VCaP (cell line): ENCODE data around the gene OSBPL5.

Experiments used
- H3K27ac ChIP-seq: fragments of 450-650 bp; 2 replicates; pipeline ENCODE4 v1.5.1; 2017
- CTCF ChIP-seq: fragments of 450-650 bp; conservative IDR thresholded peaks from 2 replicates; pipeline ENCODE4 v1.5.1; 2017; ENCODE audit warnings: mild to moderate bottlenecking, moderate library complexity

Gene OSBPL5

DNA sequence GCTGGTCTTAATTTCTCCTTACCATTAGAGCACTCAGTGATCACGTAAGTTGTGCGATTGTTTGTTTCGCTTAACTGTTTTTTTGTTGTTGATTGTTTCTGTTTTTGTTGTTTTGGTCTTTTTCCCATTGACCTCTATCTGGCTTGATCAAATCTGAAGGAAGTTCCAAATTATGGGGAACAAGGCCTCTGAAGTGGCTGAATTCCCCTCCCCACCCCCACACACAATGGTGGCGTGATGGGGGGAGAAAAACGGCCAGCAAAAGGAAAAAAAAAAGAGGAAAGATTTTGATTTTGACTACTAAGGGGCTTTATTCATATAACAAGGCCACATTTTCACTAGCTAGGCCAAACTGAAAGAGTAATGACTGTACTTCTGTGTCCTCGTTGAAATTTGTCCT, 53.6 kb downstream of the OSBPL5 start:
- H3K27ac ChIP-seq = no peak overlapping the region
- TF ChIP-seq CTCF = no peak

DNA sequence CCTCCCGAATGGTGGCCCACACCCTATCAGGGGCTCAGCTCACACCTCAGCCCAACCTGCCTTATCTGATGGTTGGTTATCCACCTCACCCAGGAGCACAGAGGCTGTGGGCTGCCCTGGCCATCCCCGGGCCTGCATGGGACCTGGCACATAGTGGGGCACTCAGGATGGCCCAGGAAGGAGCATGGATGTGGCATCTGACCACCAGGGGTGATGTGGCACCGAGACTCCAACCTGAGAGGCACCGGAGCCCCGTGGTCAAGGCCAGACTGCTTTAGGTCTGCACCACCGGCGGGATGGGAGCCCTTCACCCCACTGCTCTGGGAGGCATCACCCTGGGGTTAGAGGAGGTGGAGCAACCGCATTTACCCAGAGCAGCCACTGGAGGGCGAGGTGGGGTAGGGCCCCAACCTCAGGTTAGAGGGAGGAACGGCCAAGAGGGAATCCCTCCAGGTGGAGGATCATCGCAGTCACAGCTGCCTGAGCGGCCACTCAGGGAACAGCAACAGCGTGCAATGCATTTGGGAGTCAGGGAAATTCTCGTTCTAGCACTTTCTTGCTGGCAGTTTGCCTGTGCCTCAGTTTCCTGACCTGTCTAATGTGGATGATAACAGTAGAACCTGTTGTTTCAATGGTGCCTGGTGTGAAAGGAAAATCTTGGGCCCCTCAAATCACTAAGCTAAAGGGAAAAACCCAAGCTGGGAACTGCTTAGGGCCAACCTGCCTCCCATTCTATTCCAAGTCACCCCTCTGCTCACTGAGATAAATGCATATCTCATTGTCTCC, 55.0 kb downstream of the OSBPL5 start:
- TF ChIP-seq CTCF = peak; percentile 80
- no peak overlapping the region for H3K27ac ChIP-seq

GRCh38 chr11:3109434-3109833, 55.7 kb downstream of the OSBPL5 start:
- H3K27ac ChIP-seq = no peak overlapping the region
- TF ChIP-seq CTCF = no peak

- no peak overlapping the region for H3K27ac ChIP-seq
- TF ChIP-seq CTCF = no peak
Measured at GRCh38 chr11:3108183-3108721, 56.9 kb downstream of the OSBPL5 start.

DNA sequence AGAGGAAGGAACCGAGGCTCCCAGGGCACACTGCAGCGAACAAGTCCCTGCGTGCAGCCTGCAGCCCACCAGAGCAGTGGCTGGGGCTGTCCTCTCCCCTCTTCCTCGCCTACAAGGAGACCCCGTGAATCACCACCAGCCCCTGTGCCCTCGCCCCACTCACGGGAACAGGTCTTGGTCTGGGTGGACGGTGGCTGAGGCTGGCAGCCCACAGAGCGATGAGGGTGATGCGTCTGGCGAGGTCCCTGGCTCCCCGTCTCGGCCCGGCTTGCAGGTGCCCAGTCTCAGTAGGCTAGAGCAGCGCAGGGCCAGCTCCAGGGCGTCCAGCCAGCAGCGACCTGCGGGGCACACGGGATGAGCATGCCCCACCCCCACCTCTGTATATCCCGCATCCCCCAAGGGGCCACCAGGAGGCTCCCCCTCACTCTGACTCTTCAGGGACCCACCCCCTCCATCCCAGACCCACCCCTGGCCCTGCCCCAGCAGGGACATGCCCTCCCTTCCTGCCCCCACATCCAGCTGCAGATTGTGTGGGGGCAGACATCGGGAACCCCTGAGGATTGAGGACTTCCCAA, 57.4 kb downstream of the OSBPL5 start:
- no peak overlapping the region for H3K27ac ChIP-seq
- TF ChIP-seq CTCF = no peak

- no peak for TF ChIP-seq CTCF
- no peak overlapping the region for H3K27ac ChIP-seq
Measured at GRCh38 chr11:3106736-3107524, 58.2 kb downstream of the OSBPL5 start.
